Activated CD8-positive, alpha-beta memory T cell treated with anti-CD3 and anti-CD28 coated beads, Interleukin-2, amount 10 ng/mL, durations not matched to agents 7 days and 5 days (primary cell): Measurements from ENCODE around the gene PRR23E. TPM values are rescaled to one million over a fixed set of nuclear protein-coding genes. Genes with fewer than 3 reads are reported as not detected.

Experiments
- ATAC-seq: fragments of 150-1000 bp; cut with Tn5 transposase; one replicate; pipeline ENCODE4 v1.10.0; 2021; ENCODE audit warnings: moderate library complexity
- CTCF ChIA-PET: fragments of 350-600 bp; sonication (Branson Sonifier 250); formaldehyde crosslinking; loops from one replicate; lab custom pipeline; 2021; ENCODE audit warnings: antibody characterized with exemption; lab: Charles Lee
- DNase-seq: peaks from one replicate; pipeline ENCODE4 v3.0.0-alpha.2; 2020
- H3K27ac Mint-ChIP-seq: one replicate; pipeline ENCODE4 v1.8.0; 2021; ENCODE audit warnings: mild to moderate bottlenecking, mixed read lengths
- H3K27me3 Mint-ChIP-seq: one replicate; pipeline ENCODE4 v1.8.0; 2021; ENCODE audit warnings: mixed read lengths
- H3K36me3 Mint-ChIP-seq: one replicate; pipeline ENCODE4 v1.8.0; 2021; ENCODE audit warnings: mild to moderate bottlenecking, mixed read lengths
- H3K4me1 Mint-ChIP-seq: one replicate; pipeline ENCODE4 v1.8.0; 2021; ENCODE audit warnings: mixed read lengths
- H3K4me3 Mint-ChIP-seq: one replicate; pipeline ENCODE4 v1.8.0; 2021; ENCODE audit warnings: mild to moderate bottlenecking, moderate library complexity, mixed read lengths
- H3K9me3 Mint-ChIP-seq: one replicate; pipeline ENCODE4 v1.8.0; 2022; ENCODE audit warnings: low read depth, mixed read lengths
- total RNA-seq, 2 experiments: library from RNA; stranded (reverse); gene quantifications; one replicate each; pipeline ENCODE4 v1.2.3, GENCODE V29; 2021

Gene PRR23E
- total RNA-seq, 2 experiments from 2014 or later: not detected

DNA sequence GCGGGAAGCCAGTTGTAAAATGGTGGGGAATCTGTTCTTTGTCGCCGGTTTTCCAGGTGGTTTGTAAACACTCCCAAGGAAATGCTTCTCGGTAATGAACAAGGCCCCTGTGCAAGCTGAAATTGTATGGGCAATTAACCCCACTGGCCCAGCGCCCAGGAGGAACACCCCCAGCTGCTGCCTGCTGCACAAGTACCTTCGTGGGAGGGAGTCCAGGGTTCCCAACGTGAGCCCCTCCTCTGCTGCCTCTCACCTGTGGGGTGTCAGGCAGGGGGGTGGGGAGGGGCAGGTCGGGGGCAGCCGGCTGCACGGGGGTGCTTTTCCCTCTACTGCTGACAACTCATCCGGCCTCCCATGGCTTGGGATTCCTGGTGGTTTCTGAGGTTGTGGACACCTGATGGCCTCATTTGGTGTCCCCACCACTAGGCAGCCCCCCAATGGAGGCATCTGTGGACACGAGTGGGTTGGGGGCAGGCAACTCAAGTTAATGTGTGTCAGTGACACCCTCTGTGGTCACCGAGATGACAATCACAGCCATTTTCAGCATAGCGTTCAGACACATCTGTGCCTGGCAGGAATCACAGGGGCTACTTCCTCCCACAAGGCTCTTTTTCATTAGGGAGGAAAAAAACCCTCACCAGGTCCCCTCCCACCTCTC, 35.6 kb upstream of the PRR23E start:
- Mint-ChIP-seq H3K4me3 (no peak overlapping the region), H3K27ac (no peak overlapping the region), H3K4me1 (no peaks in the 10 kb centered on the region), H3K27me3 (no peaks in the 10 kb centered on the region), H3K36me3 (no peaks in the 10 kb centered on the region), H3K9me3 (no peaks in the 10 kb centered on the region)
- DNase-seq (no peak), ATAC-seq (no peak)
- CTCF ChIA-PET: no interaction called here

DNA sequence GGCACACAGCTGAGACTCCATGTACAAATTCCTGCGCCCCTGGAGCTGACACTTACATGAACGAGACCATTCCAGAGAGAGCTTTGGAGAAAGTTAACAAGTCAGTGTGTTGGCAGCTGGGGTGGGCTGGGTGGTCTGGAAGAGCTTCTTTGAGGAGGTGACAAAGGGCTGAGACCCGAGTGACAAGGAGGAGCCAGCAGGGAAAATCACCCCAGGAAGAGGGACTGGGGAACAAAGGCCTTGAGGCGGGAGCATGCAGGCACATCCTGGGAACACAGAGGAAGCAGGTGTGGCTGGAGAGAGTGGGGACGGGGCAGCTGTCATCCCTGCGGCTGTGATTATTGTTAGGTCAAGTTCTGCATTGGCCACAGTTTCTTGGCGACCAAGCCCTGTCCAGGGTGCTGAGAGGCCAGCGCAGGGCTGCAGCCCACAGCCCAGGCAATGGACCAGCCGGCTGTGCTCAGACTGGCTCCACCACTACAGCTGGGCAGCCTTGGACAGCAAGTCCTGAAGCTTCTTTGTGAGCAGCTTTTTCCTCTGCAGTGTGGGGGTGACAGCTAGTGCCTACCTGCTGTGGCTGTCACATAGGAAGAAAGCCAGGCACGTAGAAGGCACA, 34.2 kb upstream of the PRR23E start:
- DNase-seq: no peak
- Mint-ChIP-seq H3K36me3 (no peaks in the 10 kb centered on the region), H3K27ac (no peak overlapping the region), H3K4me1 (no peaks in the 10 kb centered on the region), H3K4me3 (no peak overlapping the region), H3K27me3 (no peaks in the 10 kb centered on the region), H3K9me3 (no peaks in the 10 kb centered on the region)
- no peak for ATAC-seq
- CTCF ChIA-PET: no interaction called here

DNA sequence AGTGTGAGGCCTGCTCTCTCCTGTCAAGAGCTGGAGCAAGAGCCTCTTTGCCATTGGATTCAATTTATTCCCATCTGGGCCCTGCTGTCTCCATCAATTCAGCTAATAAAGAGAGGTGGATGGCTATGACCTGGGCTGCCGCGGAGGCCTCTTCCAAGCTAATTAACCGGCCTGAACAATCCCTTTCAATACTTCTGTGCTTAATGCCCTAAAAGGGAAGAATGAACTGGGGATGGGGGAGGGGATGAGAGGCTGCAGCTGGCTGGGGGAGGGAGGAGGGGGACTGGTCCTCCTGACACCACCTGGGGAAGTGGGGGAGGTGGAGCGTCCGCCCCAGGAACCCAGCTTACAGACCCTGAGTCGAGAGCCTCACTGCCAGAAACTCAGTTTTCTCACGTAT, 33.4 kb upstream of the PRR23E start:
- CTCF ChIA-PET: no interaction called here

DNA sequence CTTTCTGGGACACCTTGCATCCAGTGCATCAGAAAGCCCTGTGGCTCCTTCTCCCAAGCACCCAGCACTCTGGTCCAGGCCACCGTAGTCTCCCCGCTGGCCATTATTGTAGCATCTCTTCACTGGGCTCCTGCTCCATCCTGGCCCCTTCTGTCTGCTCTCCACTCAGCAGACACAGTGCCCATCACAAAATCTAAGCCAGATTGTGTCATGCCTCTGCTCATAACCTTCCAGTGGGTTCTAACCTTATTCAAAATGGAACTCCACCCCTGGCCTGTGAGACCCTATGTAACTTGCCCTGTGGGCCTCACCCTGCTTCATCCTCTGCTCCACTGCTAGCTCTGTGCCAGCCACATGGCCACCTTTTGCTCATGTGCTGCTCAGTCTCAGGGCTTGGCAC, 31.7 kb upstream of the PRR23E start:
- CTCF ChIA-PET: no interaction called here

More for the DNA sequence above, 33.4 kb upstream of the PRR23E start:
- Mint-ChIP-seq H3K27me3 (no peaks in the 10 kb centered on the region), H3K27ac (no peak overlapping the region), H3K36me3 (no peaks in the 10 kb centered on the region), H3K4me3 (no peak overlapping the region), H3K4me1 (no peaks in the 10 kb centered on the region), H3K9me3 (no peaks in the 10 kb centered on the region)
- DNase-seq: no peak
- ATAC-seq: no peak

DNA sequence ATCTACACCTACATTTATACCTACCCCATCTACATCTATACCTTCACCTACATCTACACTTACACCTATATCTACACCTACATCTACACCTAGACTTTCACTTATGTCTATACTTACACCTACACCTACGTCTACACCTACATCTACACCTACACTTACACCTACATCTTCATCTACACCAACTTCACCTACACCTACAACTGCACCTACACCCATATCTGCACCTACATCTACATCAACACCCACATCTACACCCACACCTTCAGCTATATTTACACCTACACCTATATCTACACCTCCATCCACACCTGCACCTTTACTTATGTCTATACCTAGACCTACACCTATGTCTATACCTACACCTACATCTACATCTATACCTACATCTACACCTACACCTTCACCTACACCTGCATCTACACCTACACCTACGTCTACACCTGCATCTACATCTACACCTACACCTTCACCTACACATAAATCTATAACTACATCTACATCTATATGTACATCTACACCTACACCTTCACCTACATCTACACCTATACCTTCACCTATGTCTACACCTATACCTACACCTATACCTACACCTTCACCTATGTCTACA, 30.9 kb upstream of the PRR23E start:
- no peaks in the 10 kb centered on the region for H3K27me3 Mint-ChIP-seq
- H3K9me3 Mint-ChIP-seq: no peaks in the 10 kb centered on the region
- H3K4me1 Mint-ChIP-seq: no peaks in the 10 kb centered on the region
- H3K4me3 Mint-ChIP-seq: no peak overlapping the region
- DNase-seq (no peak), ATAC-seq (no peak)
- no peaks in the 10 kb centered on the region for H3K36me3 Mint-ChIP-seq
- CTCF ChIA-PET: no interaction called here
- H3K27ac Mint-ChIP-seq: no peak overlapping the region

More for the DNA sequence above, 31.7 kb upstream of the PRR23E start:
- Mint-ChIP-seq H3K9me3 (no peaks in the 10 kb centered on the region), H3K36me3 (no peaks in the 10 kb centered on the region), H3K27me3 (no peaks in the 10 kb centered on the region), H3K27ac (no peak overlapping the region), H3K4me1 (no peaks in the 10 kb centered on the region), H3K4me3 (no peak overlapping the region)
- DNase-seq (no peak), ATAC-seq (no peak)

DNA sequence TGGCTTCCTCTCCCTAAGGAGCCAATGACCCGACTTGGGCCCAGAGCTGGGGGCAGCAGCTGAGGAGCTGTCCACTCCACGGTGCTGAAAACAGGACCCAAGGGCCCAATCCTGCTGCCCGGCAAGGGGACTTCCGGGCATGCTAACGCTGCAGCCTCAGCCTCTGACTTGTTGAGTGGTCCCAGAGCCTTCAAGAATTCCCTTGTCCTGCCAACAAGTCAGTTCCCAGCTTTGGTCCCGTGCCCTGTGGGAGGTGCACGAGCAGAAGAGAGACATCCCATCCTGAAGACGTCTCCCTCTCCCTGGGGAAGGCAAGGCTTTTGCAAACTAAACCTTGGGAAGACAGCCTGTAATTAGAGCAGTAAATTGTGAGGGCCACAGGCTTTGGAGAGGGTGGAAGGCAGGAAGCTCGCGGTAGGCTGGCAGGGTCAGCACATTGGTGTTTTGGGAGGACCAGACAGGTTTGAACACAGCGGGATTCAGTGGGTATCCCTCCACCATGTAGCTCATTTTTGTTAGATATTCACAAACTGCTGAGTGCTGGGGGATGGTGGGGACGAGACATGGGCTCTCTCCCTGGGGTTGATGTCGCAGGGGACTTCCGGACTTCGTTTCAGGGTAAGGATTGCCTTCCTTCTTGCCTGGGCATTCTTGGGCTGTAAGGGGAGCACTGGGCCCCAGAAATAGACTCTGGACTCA, 29.8 kb upstream of the PRR23E start:
- H3K36me3 Mint-ChIP-seq: no peaks in the 10 kb centered on the region
- H3K9me3 Mint-ChIP-seq: no peaks in the 10 kb centered on the region
- no peaks in the 10 kb centered on the region for H3K27me3 Mint-ChIP-seq
- H3K4me3 Mint-ChIP-seq: no peak overlapping the region
- CTCF ChIA-PET: no interaction called here
- no peak for ATAC-seq
- H3K4me1 Mint-ChIP-seq: no peaks in the 10 kb centered on the region
- DNase-seq: no peak
- no peak overlapping the region for H3K27ac Mint-ChIP-seq

DNA sequence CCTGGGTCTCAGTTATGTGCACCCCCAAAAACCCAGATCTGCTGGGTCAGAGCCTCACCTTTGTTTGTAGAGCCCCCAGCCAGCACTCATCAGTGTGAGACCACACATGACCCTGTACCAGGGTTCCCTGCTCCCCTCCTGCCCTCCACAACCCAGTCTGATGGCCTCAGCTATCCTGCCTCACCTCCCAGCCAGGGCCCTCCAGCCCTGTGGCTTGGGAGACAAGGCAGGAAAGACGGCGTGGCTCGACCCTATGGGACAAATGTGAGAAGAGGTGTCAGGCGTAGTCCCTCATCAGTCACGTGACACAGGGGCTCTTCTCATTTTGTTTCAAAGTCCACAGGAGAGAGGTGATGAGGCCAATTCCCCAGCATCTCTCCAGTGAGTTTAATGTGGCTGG, 28.3 kb upstream of the PRR23E start:
- CTCF ChIA-PET: no interaction called here
- Mint-ChIP-seq H3K4me1 (no peaks in the 10 kb centered on the region), H3K27ac (no peak overlapping the region), H3K36me3 (no peaks in the 10 kb centered on the region), H3K27me3 (peaks cover 3% of the 10 kb centered on the region), H3K9me3 (no peaks in the 10 kb centered on the region), H3K4me3 (no peak overlapping the region)
- DNase-seq: no peak
- ATAC-seq: no peak

DNA sequence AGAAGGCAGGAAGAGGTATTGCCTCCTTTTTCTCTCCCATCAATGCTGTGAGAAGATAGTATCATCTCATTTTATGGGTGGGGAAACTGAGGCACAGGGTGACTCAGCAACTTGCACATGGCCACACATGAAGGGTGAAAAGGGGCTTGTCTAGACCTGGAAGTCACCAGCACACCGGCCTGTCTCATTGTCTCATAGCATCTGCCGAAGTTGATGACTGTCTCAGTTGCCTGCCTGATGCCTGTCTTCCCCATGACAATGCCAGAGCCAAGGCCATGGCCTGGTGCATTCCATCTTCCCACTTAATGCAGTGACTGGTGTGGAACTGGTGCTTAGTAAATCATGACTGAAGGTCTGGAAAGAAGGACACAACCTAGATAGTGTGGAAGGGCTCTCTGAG, 27.9 kb upstream of the PRR23E start:
- no peak overlapping the region for H3K27ac Mint-ChIP-seq

DNA sequence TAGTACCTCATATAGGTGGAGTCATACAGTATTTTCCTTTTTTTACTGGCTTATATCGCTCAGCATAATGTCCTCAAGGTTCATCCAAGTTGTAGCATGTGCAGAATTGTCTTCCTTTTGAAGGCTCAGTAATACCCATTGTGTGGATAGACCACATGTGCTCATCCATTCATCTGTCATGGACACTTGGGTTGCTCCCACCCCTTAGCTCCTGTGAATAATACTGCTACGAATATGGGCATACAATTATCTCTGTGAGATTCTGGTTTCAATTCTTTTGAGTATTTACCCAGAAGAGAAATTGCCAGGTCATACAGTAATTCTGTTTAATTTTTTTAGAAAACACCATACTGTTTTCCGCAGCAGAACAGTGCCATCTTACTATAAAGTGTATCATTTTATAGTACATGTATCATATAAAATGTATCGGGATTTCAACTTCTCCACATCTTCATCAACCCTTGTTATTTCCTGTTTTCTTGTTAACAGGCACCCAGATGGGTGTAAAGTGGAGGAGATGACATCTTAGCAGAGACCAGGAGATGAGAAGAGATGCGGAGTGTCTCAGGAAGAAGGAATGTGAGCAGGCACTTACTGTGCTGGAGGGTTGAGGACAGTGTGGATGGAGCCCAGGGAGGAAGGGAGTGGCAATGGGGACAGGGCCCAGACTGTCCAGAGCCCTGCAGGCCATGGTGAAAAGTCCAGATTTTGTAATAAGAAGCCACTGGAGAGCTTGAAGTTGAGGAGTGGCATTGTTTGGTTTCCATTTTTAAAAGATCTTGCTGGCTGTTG, 27.0 kb upstream of the PRR23E start:
- no peaks in the 10 kb centered on the region for H3K9me3 Mint-ChIP-seq
- H3K27ac Mint-ChIP-seq: no peak overlapping the region
- no peaks in the 10 kb centered on the region for H3K36me3 Mint-ChIP-seq
- H3K27me3 Mint-ChIP-seq: peaks cover 6% of the 10 kb centered on the region
- H3K4me3 Mint-ChIP-seq: no peak overlapping the region
- DNase-seq (no peak), ATAC-seq (no peak)
- CTCF ChIA-PET: no interaction called here
- H3K4me1 Mint-ChIP-seq: no peaks in the 10 kb centered on the region

More for the DNA sequence above, 27.9 kb upstream of the PRR23E start:
- Mint-ChIP-seq H3K9me3 (no peaks in the 10 kb centered on the region), H3K27me3 (peaks cover 6% of the 10 kb centered on the region), H3K4me1 (no peaks in the 10 kb centered on the region), H3K4me3 (no peak overlapping the region), H3K36me3 (no peaks in the 10 kb centered on the region)
- no peak for ATAC-seq
- no peak for DNase-seq
- CTCF ChIA-PET: no interaction called here

DNA sequence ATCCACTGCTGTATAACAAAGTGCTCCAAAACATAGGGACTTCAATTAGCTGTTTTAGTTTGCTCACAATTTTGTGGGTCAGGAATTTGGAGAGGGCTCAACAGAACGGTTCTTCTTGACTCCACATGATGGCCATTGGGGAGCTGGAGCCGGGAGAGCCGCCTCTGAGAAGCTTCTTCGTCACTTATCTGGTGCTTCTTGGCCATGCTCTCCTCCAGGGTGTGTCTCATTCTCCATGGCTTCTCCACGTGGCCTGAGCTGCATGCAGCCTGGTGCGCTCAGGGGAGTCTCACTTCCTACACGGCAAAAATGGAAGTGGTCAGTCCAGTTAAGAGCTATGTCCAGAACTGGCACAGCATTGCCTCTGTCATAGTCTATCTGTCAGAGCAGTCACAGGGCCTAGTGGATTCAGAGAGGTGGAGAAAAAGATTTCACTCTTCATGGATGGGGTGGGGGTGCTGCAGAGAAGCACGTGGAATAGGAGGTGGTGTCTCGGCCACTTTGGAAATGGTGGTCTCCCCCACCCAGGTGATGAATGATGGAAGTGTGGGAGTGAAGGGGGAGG, 26.3 kb upstream of the PRR23E start:
- CTCF ChIA-PET: no interaction called here
- ATAC-seq: no peak

DNA sequence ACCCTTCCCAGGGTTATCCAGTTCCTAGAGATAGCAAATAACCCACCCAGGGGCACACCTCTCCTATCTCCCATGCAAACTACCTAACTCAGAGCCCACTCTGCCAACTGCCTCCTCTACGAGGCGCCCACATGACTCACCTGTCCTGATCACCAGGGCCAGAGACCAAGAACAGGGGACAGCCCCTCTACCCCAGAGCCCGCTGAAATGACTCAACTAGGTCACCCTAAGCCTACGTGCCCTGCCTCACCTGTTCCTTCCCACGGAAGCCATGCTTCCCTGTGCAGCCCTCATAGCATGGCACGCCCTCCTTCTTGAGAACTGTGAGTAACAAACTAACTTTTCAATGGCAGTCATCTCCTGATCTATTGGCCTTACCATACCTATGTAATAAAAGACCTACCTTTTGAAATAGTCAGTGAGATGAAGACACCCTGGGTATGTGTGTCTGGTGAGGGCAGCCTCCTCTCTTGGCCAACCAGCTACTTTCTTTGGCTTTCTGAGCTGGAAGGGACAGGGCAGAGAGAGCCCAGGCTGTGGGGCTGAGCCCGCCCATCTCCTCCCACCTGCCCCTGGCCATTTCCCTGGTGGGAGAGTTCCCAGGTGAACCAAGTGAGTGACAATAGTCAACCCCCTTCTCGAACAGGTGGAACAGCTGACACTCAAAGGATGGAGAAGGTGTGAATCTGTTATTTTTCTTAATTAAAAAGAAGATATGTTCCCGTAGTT, 25.5 kb upstream of the PRR23E start:
- Mint-ChIP-seq H3K4me1 (no peaks in the 10 kb centered on the region), H3K36me3 (no peaks in the 10 kb centered on the region), H3K27me3 (peaks cover 6% of the 10 kb centered on the region), H3K27ac (no peak overlapping the region), H3K9me3 (no peaks in the 10 kb centered on the region), H3K4me3 (no peak overlapping the region)
- ATAC-seq (no peak), DNase-seq (no peak)
- CTCF ChIA-PET: no interaction called here

More for the DNA sequence above, 26.3 kb upstream of the PRR23E start:
- Mint-ChIP-seq H3K27me3 (peaks cover 6% of the 10 kb centered on the region), H3K27ac (no peak overlapping the region), H3K4me1 (no peaks in the 10 kb centered on the region), H3K36me3 (no peaks in the 10 kb centered on the region), H3K4me3 (no peak overlapping the region), H3K9me3 (no peaks in the 10 kb centered on the region)
- DNase-seq: no peak

DNA sequence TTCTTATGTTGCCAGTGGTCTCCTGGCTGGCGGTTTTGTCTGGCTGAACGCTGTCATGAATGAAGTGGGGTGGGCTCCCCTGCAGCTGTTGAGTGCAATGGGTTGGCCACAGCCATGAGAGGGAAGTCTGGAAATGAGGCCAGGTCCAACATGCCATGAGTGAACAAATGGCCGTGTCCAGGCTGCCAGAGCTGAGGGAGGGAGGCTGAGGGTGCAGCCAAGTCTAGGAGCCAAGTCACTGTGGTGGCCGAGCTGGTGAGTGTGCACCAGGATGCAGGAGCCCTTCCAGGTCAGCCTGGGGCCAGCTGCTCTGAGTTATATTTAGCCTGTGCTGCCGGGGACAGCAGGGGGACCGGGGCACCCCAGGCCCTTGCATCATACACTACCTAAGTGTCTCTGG, 24.7 kb upstream of the PRR23E start:
- Mint-ChIP-seq H3K27ac (no peak overlapping the region), H3K4me1 (no peaks in the 10 kb centered on the region), H3K27me3 (peaks cover 8% of the 10 kb centered on the region), H3K4me3 (no peak overlapping the region), H3K36me3 (no peaks in the 10 kb centered on the region), H3K9me3 (no peaks in the 10 kb centered on the region)
- no peak for DNase-seq
- ATAC-seq: no peak
- CTCF ChIA-PET: no interaction called here
